PFSK-1 (cell line): ENCODE data around the gene SPO11.

Experiments used
- FOXP2 ChIP-seq: optimal IDR thresholded peaks from 2 replicates; pipeline ENCODE3; 2011; ENCODE audit warnings: borderline replicate concordance, control low read depth, inconsistent platforms; ENCODE audit not compliant: insufficient read depth; ENCODE audit errors: extremely low read length, extremely low read depth
- POLR2AphosphoS5 ChIP-seq: IDR thresholded peaks from 2 replicates; pipeline ENCODE4 v1.6.1; 2012; ENCODE audit warnings: low read depth, mild to moderate bottlenecking, control low read depth, low read length, moderate library complexity
- SIN3A ChIP-seq: IDR thresholded peaks from 2 replicates; pipeline ENCODE4 v1.6.1; 2012; ENCODE audit warnings: mild to moderate bottlenecking, low read length, moderate library complexity, borderline replicate concordance; ENCODE audit not compliant: insufficient read depth
- TAF1 ChIP-seq: IDR thresholded peaks from 2 replicates; pipeline ENCODE4 v1.6.1; 2012; ENCODE audit warnings: low read length, control low read depth, borderline replicate concordance; ENCODE audit not compliant: insufficient read depth
- TF ChIP-seq, protein P1 (sequence below), 2 experiments: IDR thresholded peaks; 2 replicates each; pipeline versions ENCODE4 v1.6.1 to v1.8.0; 2011 to 2012; ENCODE audit warnings: low read depth in 2 of 2, low read length in 2 of 2, control low read depth in 1 of 2, inconsistent platforms in 1 of 2, mild to moderate bottlenecking in 1 of 2, moderate library complexity in 1 of 2; ENCODE audit not compliant: insufficient read depth in 1 of 2

Gene SPO11

DNA sequence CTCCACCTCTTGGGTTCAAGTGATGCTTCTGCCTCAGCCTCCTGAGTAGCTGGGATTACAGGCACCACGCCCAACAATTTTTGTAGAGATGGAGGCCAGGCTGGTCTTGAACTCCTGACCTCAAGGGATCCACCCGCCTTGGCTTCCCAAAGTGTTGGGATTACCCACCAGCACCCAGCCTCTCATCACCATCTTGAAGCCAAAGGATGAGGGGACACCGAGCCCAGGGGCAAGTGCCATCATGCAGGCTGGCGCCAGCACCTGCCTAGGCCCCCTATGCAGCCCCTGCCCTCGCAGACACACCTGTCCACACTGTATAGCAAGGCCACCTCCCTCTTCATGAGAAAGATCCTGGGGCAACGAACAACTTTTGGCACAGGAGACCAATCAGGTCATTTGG, 56.3 kb downstream of the SPO11 start:
- TF ChIP-seq TAF1 (no peak), POLR2AphosphoS5 (no peak), FOXP2 (no peak), SIN3A (no peak)
- TF ChIP-seq, protein P1, sequence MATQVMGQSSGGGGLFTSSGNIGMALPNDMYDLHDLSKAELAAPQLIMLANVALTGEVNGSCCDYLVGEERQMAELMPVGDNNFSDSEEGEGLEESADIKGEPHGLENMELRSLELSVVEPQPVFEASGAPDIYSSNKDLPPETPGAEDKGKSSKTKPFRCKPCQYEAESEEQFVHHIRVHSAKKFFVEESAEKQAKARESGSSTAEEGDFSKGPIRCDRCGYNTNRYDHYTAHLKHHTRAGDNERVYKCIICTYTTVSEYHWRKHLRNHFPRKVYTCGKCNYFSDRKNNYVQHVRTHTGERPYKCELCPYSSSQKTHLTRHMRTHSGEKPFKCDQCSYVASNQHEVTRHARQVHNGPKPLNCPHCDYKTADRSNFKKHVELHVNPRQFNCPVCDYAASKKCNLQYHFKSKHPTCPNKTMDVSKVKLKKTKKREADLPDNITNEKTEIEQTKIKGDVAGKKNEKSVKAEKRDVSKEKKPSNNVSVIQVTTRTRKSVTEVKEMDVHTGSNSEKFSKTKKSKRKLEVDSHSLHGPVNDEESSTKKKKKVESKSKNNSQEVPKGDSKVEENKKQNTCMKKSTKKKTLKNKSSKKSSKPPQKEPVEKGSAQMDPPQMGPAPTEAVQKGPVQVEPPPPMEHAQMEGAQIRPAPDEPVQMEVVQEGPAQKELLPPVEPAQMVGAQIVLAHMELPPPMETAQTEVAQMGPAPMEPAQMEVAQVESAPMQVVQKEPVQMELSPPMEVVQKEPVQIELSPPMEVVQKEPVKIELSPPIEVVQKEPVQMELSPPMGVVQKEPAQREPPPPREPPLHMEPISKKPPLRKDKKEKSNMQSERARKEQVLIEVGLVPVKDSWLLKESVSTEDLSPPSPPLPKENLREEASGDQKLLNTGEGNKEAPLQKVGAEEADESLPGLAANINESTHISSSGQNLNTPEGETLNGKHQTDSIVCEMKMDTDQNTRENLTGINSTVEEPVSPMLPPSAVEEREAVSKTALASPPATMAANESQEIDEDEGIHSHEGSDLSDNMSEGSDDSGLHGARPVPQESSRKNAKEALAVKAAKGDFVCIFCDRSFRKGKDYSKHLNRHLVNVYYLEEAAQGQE (IDR thresholded peaks at IDR 0.05; ENCODE audit: insufficient read depth in 1 of 2, low read depth in 2 of 2, low read length in 2 of 2) = no peak

DNA sequence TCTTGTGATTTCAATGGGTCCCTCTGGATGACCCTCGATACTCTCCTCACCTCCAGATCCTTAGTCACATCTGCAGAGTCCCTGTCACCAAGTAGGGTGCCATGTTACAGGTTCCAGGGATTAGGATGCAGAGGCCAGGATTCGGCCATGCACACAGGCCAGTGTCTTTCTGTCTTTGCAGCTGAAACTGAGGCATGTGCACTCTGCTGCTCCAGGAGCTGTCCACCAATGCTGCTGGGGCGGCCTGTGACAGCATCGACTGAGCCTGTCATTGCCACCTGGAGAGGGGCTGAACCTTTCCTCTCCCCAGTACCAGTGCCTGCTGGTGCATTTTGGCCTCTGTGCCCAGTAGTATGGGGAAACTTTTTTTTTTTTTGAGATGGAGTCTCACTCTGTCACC, 57.2 kb downstream of the SPO11 start:
- TF ChIP-seq POLR2AphosphoS5 = no peak
- TF ChIP-seq SIN3A = no peak
- TF ChIP-seq FOXP2 = no peak
- TF ChIP-seq, protein P1 (IDR thresholded peaks at IDR 0.05; ENCODE audit: insufficient read depth in 1 of 2, low read depth in 2 of 2, low read length in 2 of 2) = no peak
- TF ChIP-seq TAF1 = no peak

DNA sequence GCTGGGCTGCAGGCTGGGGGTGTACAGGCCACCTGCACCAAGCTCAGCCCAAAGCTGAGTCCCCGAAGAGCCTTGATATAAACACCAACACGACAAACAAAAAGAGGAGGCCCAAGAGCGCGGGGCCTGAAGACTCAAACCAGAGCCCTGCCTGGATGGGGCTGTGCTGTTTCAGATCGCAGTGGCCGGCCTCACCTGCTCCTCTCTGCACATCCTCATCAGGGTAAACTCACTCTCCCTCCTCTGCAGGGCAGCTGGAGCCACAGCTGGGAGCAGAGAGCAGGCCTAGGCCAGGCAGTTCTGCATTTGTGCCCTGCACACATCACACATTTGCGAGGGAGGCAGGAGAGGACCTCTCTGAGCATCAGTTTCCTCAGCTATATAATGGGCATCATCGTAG, 57.9 kb downstream of the SPO11 start:
- TF ChIP-seq POLR2AphosphoS5 = no peak

DNA sequence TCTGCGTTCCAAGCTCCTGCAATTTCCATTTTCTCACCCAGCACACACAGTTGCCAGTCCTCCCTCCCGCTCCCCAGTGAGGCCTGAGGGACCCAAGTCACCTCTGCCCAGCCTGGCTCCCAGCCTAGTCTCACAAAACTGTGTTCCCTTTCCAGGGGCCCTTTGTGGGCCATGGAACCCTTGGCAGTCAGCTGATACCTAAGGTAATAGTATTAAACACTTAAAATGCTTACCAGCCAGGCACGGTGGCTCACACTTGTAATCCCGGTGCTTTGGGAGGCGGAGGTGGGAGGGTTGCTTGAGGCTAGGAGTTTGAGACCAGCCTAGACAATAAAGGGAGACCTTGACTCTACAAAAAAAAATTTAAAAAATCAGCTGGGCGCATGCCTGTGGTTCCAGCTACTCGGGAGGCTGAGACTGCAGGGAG, 58.4 kb downstream of the SPO11 start:
- TF ChIP-seq, protein P1 (IDR thresholded peaks at IDR 0.05; ENCODE audit: insufficient read depth in 1 of 2, low read depth in 2 of 2, low read length in 2 of 2) = no peak
- TF ChIP-seq POLR2AphosphoS5 = no peak
- TF ChIP-seq TAF1 = no peak
- no peak for TF ChIP-seq FOXP2
- TF ChIP-seq SIN3A = no peak

DNA sequence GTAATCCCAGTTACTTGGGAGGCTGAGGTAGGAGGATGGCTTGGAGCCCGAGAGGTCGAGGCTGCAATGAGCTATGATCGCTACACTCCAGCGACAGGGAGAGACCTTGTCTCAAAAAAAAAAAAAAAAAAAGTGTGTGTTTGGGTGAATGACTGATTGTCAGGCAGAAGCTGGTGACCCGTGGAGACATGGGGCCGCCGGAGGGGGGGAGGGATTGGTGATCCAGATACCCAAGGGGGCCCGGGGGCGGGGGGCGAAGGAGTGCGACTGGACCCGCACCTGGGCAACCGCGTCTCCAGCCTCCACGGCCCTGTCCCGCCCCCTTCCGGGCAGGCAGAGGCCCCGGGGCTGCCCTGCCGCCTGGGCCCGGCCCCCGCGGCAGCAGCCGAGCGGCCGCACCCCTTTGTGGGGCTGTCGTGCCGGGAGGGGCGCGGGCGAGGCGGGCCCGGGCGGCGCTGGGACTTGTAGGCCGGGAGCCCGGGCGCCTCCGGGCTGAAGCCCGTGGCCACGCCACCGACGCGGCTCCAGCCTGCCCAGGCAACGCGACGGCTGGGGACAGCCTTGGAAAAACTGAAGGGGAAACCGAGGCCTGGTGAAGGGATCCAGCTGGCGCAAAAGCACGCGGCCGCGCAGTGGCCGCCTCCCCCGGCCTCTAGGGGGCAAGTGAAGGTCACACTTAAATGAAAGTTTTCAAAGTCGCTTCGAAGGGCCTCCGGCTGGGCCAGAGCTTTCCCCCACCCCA, 59.5 kb downstream of the SPO11 start:
- TF ChIP-seq, protein P1 (IDR thresholded peaks at IDR 0.05; ENCODE audit: insufficient read depth in 1 of 2, low read depth in 2 of 2, low read length in 2 of 2) = no peak
